Measurements from ENCODE around the gene DALRD3.
A peak's percentile ranks its signal among the peaks of the same experiment; 100 is the strongest.

The DALRD3 gene

GRCh38 chr3:49034650-49035049 is 16.3 kb upstream of the DALRD3 start:
- in situ Hi-C loops (cut with HindIII; ENCODE audit: low sequenced_read_pairs), result no loop called here
- H3K4me3 ChIP-seq (ENCODE audit: low read depth, low read length), result no peak overlapping the region
- TF ChIP-seq CTCF (IDR thresholded peaks at IDR 0.05; ENCODE audit: low read depth, low read length), result no peak
- DNase-seq (ENCODE audit: low read depth, low spot score), result no peak

- TF ChIP-seq CTCF (IDR thresholded peaks at IDR 0.05; ENCODE audit: low read depth, low read length), result no peak
- H3K4me3 ChIP-seq (ENCODE audit: low read depth, low read length), result no peak overlapping the region
- in situ Hi-C loops (cut with HindIII; ENCODE audit: low sequenced_read_pairs), result no loop called here
- DNase-seq (ENCODE audit: low read depth, low spot score), result no peak
Measured at GRCh38 chr3:49032646-49033304, 14.4 kb upstream of the DALRD3 start.

- H3K4me3 ChIP-seq (ENCODE audit: low read depth, low read length), result no peak overlapping the region
- in situ Hi-C loops (cut with HindIII; ENCODE audit: low sequenced_read_pairs), result no loop called here
- TF ChIP-seq CTCF (IDR thresholded peaks at IDR 0.05; ENCODE audit: low read depth, low read length), result no peak
- DNase-seq (ENCODE audit: low read depth, low spot score), result no peak
Measured at GRCh38 chr3:49030321-49030720, 11.9 kb upstream of the DALRD3 start.

- no peak for DNase-seq (ENCODE audit: low read depth, low spot score)
- in situ Hi-C loops (cut with HindIII; ENCODE audit: low sequenced_read_pairs), result no loop called here
- no peak for TF ChIP-seq CTCF (IDR thresholded peaks at IDR 0.05; ENCODE audit: low read depth, low read length)
- H3K4me3 ChIP-seq (ENCODE audit: low read depth, low read length), result no peak overlapping the region
Measured at GRCh38 chr3:49029563-49029884, 11.1 kb upstream of the DALRD3 start.

- in situ Hi-C loops (cut with HindIII; ENCODE audit: low sequenced_read_pairs), result no loop called here
- peak within 1 kb of the TSS; percentile 82 for H3K4me3 ChIP-seq (ENCODE audit: low read depth, low read length)
- DNase-seq (ENCODE audit: low read depth, low spot score), result peak; percentile 93
- TF ChIP-seq CTCF (IDR thresholded peaks at IDR 0.05; ENCODE audit: low read depth, low read length), result peak; percentile 6
Measured at GRCh38 chr3:49028673-49029562, 10.5 kb upstream of the DALRD3 start, which contains the start of gene IMPDH2. IMPDH2 (minus strand) TSS chr3:49029398; CDS start chr3:49029350, 48 bp downstream.

GRCh38 chr3:49028298-49028672 is 9.9 kb upstream of the DALRD3 start:
- DNase-seq (ENCODE audit: low read depth, low spot score), result no peak
- peak overlapping the region; percentile 82 for H3K4me3 ChIP-seq (ENCODE audit: low read depth, low read length)
- TF ChIP-seq CTCF (IDR thresholded peaks at IDR 0.05; ENCODE audit: low read depth, low read length), result no peak
- in situ Hi-C loops (cut with HindIII; ENCODE audit: low sequenced_read_pairs), result no loop called here

Data from astrocyte of the spinal cord (primary cell).